Stromal cell of bone marrow (primary cell): Measurements from ENCODE around the gene WDR44.
"Not testable (repeated sequence)": the region's sequence is repeated elsewhere in the genome, so short reads cannot be mapped to it uniquely, and the experiment has no call there.

Source experiments
- DNase-seq: peaks from one replicate; pipeline ENCODE4 v3.0.0-alpha.2; 2012; ENCODE audit warnings: low read depth

The WDR44 gene

GRCh38 chrX:118360429-118361125, 14.7 kb downstream of the WDR44 start:
- DNase-seq: no peak

- no peak for DNase-seq
These were observed 18.4 kb downstream of the WDR44 start for GRCh38 chrX:118364261-118364660.

- no peak for DNase-seq
These were observed 21.4 kb downstream of the WDR44 start for GRCh38 chrX:118367338-118367737.

GRCh38 chrX:118368398-118368797, 22.5 kb downstream of the WDR44 start:
- DNase-seq: no peak

- DNase-seq: no peak
These were observed 25.2 kb downstream of the WDR44 start for GRCh38 chrX:118370921-118371624.

- DNase-seq: no peak
These were observed 27.6 kb downstream of the WDR44 start for GRCh38 chrX:118373538-118373937.

GRCh38 chrX:118383120-118383519, 37.2 kb downstream of the WDR44 start:
- DNase-seq: no peak

- no peak for DNase-seq
These were observed 46.8 kb downstream of the WDR44 start for GRCh38 chrX:118392716-118393115.

- no peak for DNase-seq
These were observed 50.2 kb downstream of the WDR44 start for GRCh38 chrX:118396113-118396512.

GRCh38 chrX:118418811-118419251, 72.9 kb downstream of the WDR44 start:
- no peak for DNase-seq

- DNase-seq: peak; percentile 3
These were observed 74.6 kb downstream of the WDR44 start for GRCh38 chrX:118420462-118420861.

- no peak for DNase-seq
These were observed 77.7 kb downstream of the WDR44 start for GRCh38 chrX:118423558-118423957.

- no peak for DNase-seq
These were observed 86.9 kb downstream of the WDR44 start for GRCh38 chrX:118432799-118433198.

- DNase-seq: no peak
These were observed 91.4 kb downstream of the WDR44 start for GRCh38 chrX:118437283-118437682.

- DNase-seq: peak; percentile 9
These were observed 102.4 kb downstream of the WDR44 start for GRCh38 chrX:118448273-118448783.

GRCh38 chrX:118455013-118455412, 109.1 kb downstream of the WDR44 start:
- no peak for DNase-seq

- DNase-seq: peak; percentile 25
These were observed 113.6 kb downstream of the WDR44 start for GRCh38 chrX:118459494-118459893.

GRCh38 chrX:118464501-118464900, 118.6 kb downstream of the WDR44 start:
- DNase-seq: no peak

- no peak for DNase-seq
These were observed 122.2 kb downstream of the WDR44 start for GRCh38 chrX:118468122-118468521.

- DNase-seq: not testable (repeated sequence)
These were observed 124.9 kb downstream of the WDR44 start for GRCh38 chrX:118470721-118471347.

- peak; percentile 12 for DNase-seq
These were observed 128.7 kb downstream of the WDR44 start for GRCh38 chrX:118474586-118474985.

GRCh38 chrX:118475903-118476302, 130.0 kb downstream of the WDR44 start:
- no peak for DNase-seq

GRCh38 chrX:118480172-118480571, 134.3 kb downstream of the WDR44 start:
- DNase-seq: no peak
